HepG2 (cell line): ENCODE data around the gene ITIH1. TPM values are rescaled to one million over a fixed set of nuclear protein-coding genes. Genes with fewer than 3 reads are reported as not detected.

ENCODE experiments used
- CBX1 ChIP-seq: IDR thresholded peaks from one replicate; pipeline ENCODE4 v1.6.1; 2016; ENCODE audit warnings: antibody characterized with exemption, low read depth
- JUND ChIP-seq: sonication (generic); formaldehyde crosslinking; IDR thresholded peaks from 2 replicates; pipeline ENCODE4 v1.8.0; 2022; ENCODE audit warnings: mild to moderate bottlenecking, missing genetic modification reagents
- MAF1 ChIP-seq: sonication (generic); formaldehyde crosslinking; IDR thresholded peaks from 2 replicates; pipeline ENCODE4 v1.5.0; 2020; ENCODE audit warnings: missing genetic modification reagents, borderline replicate concordance
- NKX3-1 ChIP-seq: sonication (generic); formaldehyde crosslinking; IDR thresholded peaks from 2 replicates; pipeline ENCODE4 v1.5.0; 2020; ENCODE audit warnings: missing genetic modification reagents
- SNAPC2 ChIP-seq: sonication (generic); formaldehyde crosslinking; IDR thresholded peaks from 2 replicates; pipeline ENCODE4 v1.8.1; 2022; ENCODE audit warnings: mild to moderate bottlenecking, missing genetic modification reagents
- TBX3 ChIP-seq: fragments of 450-650 bp; IDR thresholded peaks from 2 replicates; pipeline ENCODE4 v1.6.1; 2017; ENCODE audit warnings: antibody characterized with exemption, mild to moderate bottlenecking, inconsistent platforms, borderline replicate concordance
- ZNF282 ChIP-seq: fragments of 450-650 bp; IDR thresholded peaks from 2 replicates; pipeline ENCODE4 v1.6.1; 2018; ENCODE audit not compliant: partially characterized antibody
- polyA plus RNA-seq, 8 experiments: library from polyadenylated mRNA; depleted of rRNA in 3 of 8; stranded (reverse) in 7 of 8; unstranded in 1 of 8; fragments of >200 nt; fragmentation: Illumina TruSeq in 4 of 8; extraction: Trizol in 4 of 8; gene quantifications; 2 replicates each; pipeline versions ENCODE4 v1.2.1 to v1.2.3, GENCODE V29; 2011 to 2016; ENCODE audit warnings: low read depth in 4 of 8, missing spikeins in 1 of 8, mixed read lengths in 1 of 8; ENCODE audit not compliant: insufficient read depth in 1 of 8
- total RNA-seq, 5 experiments: library from RNA; depleted of rRNA; stranded (reverse); fragments of >200 nt; fragmentation: Illumina TruSeq; extraction: Trizol; gene quantifications; 2 replicates each; pipeline ENCODE4 v1.2.3, GENCODE V29; 2016; ENCODE audit warnings: low read depth in 1 of 5
- TF ChIP-seq, protein P1 (sequence below): sonication (generic); formaldehyde crosslinking; IDR thresholded peaks from 2 replicates; pipeline ENCODE4 v1.4.0; 2020; ENCODE audit warnings: missing genetic modification reagents, borderline replicate concordance
- TF ChIP-seq, protein P2 (sequence below): sonication (generic); formaldehyde crosslinking; IDR thresholded peaks from 2 replicates; pipeline ENCODE4 v1.8.0; 2022; ENCODE audit warnings: low read depth, missing genetic modification reagents
- TF ChIP-seq, protein P3 (sequence below), 2 experiments: sonication (generic) in 1 of 2; formaldehyde crosslinking in 1 of 2; IDR thresholded peaks; 2 replicates each; pipeline versions ENCODE4 v1.6.1 to v1.9.0; 2014 to 2022; ENCODE audit warnings: antibody characterized with exemption in 1 of 2, borderline replicate concordance in 1 of 2, inconsistent platforms in 1 of 2, low read depth in 1 of 2, missing genetic modification reagents in 1 of 2
- TF ChIP-seq, protein P4 (sequence below): sonication (generic); formaldehyde crosslinking; IDR thresholded peaks from 2 replicates; pipeline ENCODE4 v1.5.0; 2020; ENCODE audit warnings: mild to moderate bottlenecking, missing genetic modification reagents
- TF ChIP-seq, protein P5 (sequence below): sonication (generic); formaldehyde crosslinking; IDR thresholded peaks from 2 replicates; pipeline ENCODE4 v1.4.0; 2020; ENCODE audit warnings: mild to moderate bottlenecking, missing genetic modification reagents, borderline replicate concordance

The ITIH1 gene
- total and polyA plus RNA-seq, 2 of the 13 experiments (the other 11 are each of a cell fraction or from before 2014, with no cell fraction given): 12.3 to 19.6 TPM

DNA sequence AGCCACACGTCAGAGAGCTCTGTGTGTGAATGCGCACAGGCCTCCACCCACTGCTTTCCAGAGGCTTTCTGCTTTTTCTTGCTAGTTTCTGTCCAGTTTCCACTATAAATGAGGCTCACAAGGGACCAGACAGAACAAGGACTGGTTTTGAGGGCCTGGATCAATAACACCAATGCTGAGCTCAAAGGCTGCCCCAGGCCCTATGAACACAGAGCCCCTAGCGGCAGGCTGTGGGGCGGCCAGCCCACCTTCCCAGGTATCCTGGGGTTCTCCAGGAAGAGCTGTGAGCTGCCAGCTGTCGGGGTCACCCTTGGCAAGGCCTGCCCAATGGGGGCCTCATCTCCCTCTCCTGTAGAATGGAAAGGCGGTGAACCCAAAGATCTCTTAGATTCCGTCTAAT, 15.0 kb downstream of the ITIH1 start (continued):
- TF ChIP-seq, protein P1, sequence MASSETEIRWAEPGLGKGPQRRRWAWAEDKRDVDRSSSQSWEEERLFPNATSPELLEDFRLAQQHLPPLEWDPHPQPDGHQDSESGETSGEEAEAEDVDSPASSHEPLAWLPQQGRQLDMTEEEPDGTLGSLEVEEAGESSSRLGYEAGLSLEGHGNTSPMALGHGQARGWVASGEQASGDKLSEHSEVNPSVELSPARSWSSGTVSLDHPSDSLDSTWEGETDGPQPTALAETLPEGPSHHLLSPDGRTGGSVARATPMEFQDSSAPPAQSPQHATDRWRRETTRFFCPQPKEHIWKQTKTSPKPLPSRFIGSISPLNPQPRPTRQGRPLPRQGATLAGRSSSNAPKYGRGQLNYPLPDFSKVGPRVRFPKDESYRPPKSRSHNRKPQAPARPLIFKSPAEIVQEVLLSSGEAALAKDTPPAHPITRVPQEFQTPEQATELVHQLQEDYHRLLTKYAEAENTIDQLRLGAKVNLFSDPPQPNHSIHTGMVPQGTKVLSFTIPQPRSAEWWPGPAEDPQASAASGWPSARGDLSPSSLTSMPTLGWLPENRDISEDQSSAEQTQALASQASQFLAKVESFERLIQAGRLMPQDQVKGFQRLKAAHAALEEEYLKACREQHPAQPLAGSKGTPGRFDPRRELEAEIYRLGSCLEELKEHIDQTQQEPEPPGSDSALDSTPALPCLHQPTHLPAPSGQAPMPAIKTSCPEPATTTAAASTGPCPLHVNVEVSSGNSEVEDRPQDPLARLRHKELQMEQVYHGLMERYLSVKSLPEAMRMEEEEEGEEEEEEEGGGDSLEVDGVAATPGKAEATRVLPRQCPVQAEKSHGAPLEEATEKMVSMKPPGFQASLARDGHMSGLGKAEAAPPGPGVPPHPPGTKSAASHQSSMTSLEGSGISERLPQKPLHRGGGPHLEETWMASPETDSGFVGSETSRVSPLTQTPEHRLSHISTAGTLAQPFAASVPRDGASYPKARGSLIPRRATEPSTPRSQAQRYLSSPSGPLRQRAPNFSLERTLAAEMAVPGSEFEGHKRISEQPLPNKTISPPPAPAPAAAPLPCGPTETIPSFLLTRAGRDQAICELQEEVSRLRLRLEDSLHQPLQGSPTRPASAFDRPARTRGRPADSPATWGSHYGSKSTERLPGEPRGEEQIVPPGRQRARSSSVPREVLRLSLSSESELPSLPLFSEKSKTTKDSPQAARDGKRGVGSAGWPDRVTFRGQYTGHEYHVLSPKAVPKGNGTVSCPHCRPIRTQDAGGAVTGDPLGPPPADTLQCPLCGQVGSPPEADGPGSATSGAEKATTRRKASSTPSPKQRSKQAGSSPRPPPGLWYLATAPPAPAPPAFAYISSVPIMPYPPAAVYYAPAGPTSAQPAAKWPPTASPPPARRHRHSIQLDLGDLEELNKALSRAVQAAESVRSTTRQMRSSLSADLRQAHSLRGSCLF (CRISPR knock-in tag): no peak
- no peak for TF ChIP-seq TBX3
- no peak for TF ChIP-seq SNAPC2 (CRISPR knock-in tag)
- no peak for TF ChIP-seq MAF1 (CRISPR knock-in tag)
- TF ChIP-seq JUND (CRISPR knock-in tag): no peak
- no peak for TF ChIP-seq NKX3-1 (CRISPR knock-in tag)
- TF ChIP-seq, protein P2, sequence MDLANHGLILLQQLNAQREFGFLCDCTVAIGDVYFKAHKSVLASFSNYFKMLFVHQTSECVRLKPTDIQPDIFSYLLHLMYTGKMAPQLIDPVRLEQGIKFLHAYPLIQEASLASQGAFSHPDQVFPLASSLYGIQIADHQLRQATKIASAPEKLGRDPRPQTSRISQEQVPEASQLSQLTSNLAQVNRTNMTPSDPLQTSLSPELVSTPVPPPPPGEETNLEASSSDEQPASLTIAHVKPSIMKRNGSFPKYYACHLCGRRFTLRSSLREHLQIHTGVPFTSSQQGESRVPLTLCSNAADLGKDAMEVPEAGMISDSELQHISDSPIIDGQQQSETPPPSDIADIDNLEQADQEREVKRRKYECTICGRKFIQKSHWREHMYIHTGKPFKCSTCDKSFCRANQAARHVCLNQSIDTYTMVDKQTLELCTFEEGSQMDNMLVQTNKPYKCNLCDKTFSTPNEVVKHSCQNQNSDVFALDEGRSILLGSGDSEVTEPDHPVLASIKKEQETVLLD (CRISPR knock-in tag): no peak
- no peak for TF ChIP-seq ZNF282
- TF ChIP-seq, protein P3, sequence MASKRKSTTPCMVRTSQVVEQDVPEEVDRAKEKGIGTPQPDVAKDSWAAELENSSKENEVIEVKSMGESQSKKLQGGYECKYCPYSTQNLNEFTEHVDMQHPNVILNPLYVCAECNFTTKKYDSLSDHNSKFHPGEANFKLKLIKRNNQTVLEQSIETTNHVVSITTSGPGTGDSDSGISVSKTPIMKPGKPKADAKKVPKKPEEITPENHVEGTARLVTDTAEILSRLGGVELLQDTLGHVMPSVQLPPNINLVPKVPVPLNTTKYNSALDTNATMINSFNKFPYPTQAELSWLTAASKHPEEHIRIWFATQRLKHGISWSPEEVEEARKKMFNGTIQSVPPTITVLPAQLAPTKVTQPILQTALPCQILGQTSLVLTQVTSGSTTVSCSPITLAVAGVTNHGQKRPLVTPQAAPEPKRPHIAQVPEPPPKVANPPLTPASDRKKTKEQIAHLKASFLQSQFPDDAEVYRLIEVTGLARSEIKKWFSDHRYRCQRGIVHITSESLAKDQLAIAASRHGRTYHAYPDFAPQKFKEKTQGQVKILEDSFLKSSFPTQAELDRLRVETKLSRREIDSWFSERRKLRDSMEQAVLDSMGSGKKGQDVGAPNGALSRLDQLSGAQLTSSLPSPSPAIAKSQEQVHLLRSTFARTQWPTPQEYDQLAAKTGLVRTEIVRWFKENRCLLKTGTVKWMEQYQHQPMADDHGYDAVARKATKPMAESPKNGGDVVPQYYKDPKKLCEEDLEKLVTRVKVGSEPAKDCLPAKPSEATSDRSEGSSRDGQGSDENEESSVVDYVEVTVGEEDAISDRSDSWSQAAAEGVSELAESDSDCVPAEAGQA (IDR thresholded peaks at IDR 0.05; ENCODE audit: low read depth): no peak
- TF ChIP-seq, protein P3 (CRISPR knock-in tag; IDR thresholded peaks at IDR 0.05; ENCODE audit: borderline replicate concordance): no peak
- TF ChIP-seq CBX1: no peak
- TF ChIP-seq, protein P4, sequence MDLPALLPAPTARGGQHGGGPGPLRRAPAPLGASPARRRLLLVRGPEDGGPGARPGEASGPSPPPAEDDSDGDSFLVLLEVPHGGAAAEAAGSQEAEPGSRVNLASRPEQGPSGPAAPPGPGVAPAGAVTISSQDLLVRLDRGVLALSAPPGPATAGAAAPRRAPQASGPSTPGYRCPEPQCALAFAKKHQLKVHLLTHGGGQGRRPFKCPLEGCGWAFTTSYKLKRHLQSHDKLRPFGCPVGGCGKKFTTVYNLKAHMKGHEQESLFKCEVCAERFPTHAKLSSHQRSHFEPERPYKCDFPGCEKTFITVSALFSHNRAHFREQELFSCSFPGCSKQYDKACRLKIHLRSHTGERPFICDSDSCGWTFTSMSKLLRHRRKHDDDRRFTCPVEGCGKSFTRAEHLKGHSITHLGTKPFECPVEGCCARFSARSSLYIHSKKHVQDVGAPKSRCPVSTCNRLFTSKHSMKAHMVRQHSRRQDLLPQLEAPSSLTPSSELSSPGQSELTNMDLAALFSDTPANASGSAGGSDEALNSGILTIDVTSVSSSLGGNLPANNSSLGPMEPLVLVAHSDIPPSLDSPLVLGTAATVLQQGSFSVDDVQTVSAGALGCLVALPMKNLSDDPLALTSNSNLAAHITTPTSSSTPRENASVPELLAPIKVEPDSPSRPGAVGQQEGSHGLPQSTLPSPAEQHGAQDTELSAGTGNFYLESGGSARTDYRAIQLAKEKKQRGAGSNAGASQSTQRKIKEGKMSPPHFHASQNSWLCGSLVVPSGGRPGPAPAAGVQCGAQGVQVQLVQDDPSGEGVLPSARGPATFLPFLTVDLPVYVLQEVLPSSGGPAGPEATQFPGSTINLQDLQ (CRISPR knock-in tag): no peak
- TF ChIP-seq, protein P5, sequence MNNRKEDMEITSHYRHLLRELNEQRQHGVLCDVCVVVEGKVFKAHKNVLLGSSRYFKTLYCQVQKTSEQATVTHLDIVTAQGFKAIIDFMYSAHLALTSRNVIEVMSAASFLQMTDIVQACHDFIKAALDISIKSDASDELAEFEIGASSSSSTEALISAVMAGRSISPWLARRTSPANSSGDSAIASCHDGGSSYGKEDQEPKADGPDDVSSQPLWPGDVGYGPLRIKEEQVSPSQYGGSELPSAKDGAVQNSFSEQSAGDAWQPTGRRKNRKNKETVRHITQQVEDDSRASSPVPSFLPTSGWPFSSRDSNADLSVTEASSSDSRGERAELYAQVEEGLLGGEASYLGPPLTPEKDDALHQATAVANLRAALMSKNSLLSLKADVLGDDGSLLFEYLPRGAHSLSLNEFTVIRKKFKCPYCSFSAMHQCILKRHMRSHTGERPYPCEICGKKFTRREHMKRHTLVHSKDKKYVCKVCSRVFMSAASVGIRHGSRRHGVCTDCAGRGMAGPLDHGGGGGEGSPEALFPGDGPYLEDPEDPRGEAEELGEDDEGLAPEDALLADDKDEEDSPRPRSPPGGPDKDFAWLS (CRISPR knock-in tag): no peak
